CD14-positive monocyte (primary cell): ENCODE data around the gene RNF151. TPM values are rescaled to one million over a fixed set of nuclear protein-coding genes. Genes with fewer than 3 reads are reported as not detected.

Experiments used
- DNase-seq, 3 donors: peaks; one replicate each; pipeline ENCODE4 v3.0.0-alpha.2; 2011 to 2022
- H2AFZ ChIP-seq: 2 replicates; pipeline ENCODE4 v1.6.0; 2012; ENCODE audit warnings: mild to moderate bottlenecking, low read depth, low read length, inconsistent platforms; ENCODE audit not compliant: insufficient read depth, poor library complexity, severe bottlenecking
- H3K27ac ChIP-seq, 2 donors: 1 replicate in 1 of 2; 2 replicates in 1 of 2; pipeline ENCODE4 v1.5.1; 2012 to 2013; ENCODE audit warnings: low read length in 2 of 2, control low read depth in 1 of 2, inconsistent platforms in 1 of 2, low read depth in 1 of 2, mild to moderate bottlenecking in 1 of 2
- H3K27me3 ChIP-seq, 2 donors: one replicate each; pipeline versions ENCODE4 v1.6.0 to v1.6.1; 2011 to 2013; ENCODE audit warnings: low read length in 2 of 2; ENCODE audit not compliant: control insufficient read depth in 2 of 2, insufficient read depth in 2 of 2
- H3K36me3 ChIP-seq, 2 donors: replicated peaks in 1 of 2; 1 replicate in 1 of 2; 2 replicates in 1 of 2; pipeline versions ENCODE4 v1.5.1 to v1.6.1; 2012 to 2013; ENCODE audit warnings: low read length in 2 of 2, control low read depth in 1 of 2, inconsistent platforms in 1 of 2, mild to moderate bottlenecking in 1 of 2; ENCODE audit not compliant: insufficient read depth in 2 of 2, control insufficient read depth in 1 of 2
- H3K4me1 ChIP-seq, 2 donors: 1 replicate in 1 of 2; 2 replicates in 1 of 2; pipeline versions ENCODE4 v1.5.1 to v1.6.1; 2012 to 2013; ENCODE audit warnings: low read length in 2 of 2, control low read depth in 1 of 2, inconsistent platforms in 1 of 2, mild to moderate bottlenecking in 1 of 2, moderate library complexity in 1 of 2; ENCODE audit not compliant: insufficient read depth in 2 of 2, control insufficient read depth in 1 of 2
- H3K4me2 ChIP-seq: replicated peaks from 2 replicates; pipeline ENCODE3; 2012; ENCODE audit warnings: low read length, moderate library complexity, mild to moderate bottlenecking; ENCODE audit not compliant: poor library complexity, severe bottlenecking; ENCODE audit errors: extremely low read depth
- H3K4me3 ChIP-seq, 3 experiments: fragments of 200-600 bp in 1 of 3; sonication (generic) in 1 of 3; replicated peaks in 1 of 3; 1 replicate in 2 of 3; 2 replicates in 1 of 3; pipeline ENCODE4 v1.5.1; 2011 to 2013; ENCODE audit warnings: low read length in 3 of 3, mild to moderate bottlenecking in 3 of 3, control low read depth in 2 of 3, low read depth in 2 of 3, inconsistent platforms in 1 of 3, moderate library complexity in 1 of 3
- H3K79me2 ChIP-seq: 2 replicates; pipeline ENCODE4 v1.6.0; 2012; ENCODE audit warnings: mild to moderate bottlenecking, control low read depth, inconsistent platforms, low read length, moderate library complexity; ENCODE audit not compliant: insufficient read depth
- H3K9ac ChIP-seq: 2 replicates; pipeline ENCODE4 v1.6.0; 2017; ENCODE audit warnings: low read length, mild to moderate bottlenecking; ENCODE audit not compliant: insufficient read depth, poor library complexity, severe bottlenecking
- H3K9me3 ChIP-seq, 2 donors: replicated peaks in 1 of 2; 1 replicate in 1 of 2; 2 replicates in 1 of 2; pipeline versions ENCODE4 v1.5.1 to v1.6.1; 2012 to 2013; ENCODE audit warnings: low read length in 2 of 2, control low read depth in 1 of 2; ENCODE audit not compliant: control insufficient read depth in 1 of 2, insufficient read depth in 1 of 2
- H4K20me1 ChIP-seq: 2 replicates; pipeline ENCODE4 v1.6.0; 2012; ENCODE audit warnings: mild to moderate bottlenecking, low read length, control low read depth, moderate library complexity; ENCODE audit not compliant: insufficient read depth
- H3K27ac Mint-ChIP-seq, 7 donors: one replicate each; pipeline ENCODE4 v1.8.0; 2020; ENCODE audit warnings: mild to moderate bottlenecking in 7 of 7, mixed read lengths in 7 of 7, moderate library complexity in 6 of 7, inconsistent platforms in 2 of 7
- H3K27me3 Mint-ChIP-seq, 3 donors: one replicate each; pipeline ENCODE4 v1.8.0; 2021 to 2022; ENCODE audit warnings: low read depth in 3 of 3, mild to moderate bottlenecking in 3 of 3, mixed read lengths in 3 of 3, moderate library complexity in 3 of 3, inconsistent platforms in 1 of 3
- H3K36me3 Mint-ChIP-seq, 2 donors: one replicate each; pipeline ENCODE4 v1.8.0; 2020; ENCODE audit warnings: mixed read lengths in 2 of 2, inconsistent platforms in 1 of 2, mild to moderate bottlenecking in 1 of 2
- H3K4me1 Mint-ChIP-seq: one replicate; pipeline ENCODE4 v1.8.0; 2020; ENCODE audit warnings: mild to moderate bottlenecking, mixed read lengths
- H3K4me3 Mint-ChIP-seq, 2 donors: one replicate each; pipeline ENCODE4 v1.8.0; 2020; ENCODE audit warnings: mild to moderate bottlenecking in 2 of 2, mixed read lengths in 2 of 2, moderate library complexity in 1 of 2
- H3K9me3 Mint-ChIP-seq, 7 donors: one replicate each; pipeline ENCODE4 v1.8.0; 2020 to 2022; ENCODE audit warnings: mixed read lengths in 7 of 7, mild to moderate bottlenecking in 6 of 7, moderate library complexity in 6 of 7, inconsistent platforms in 2 of 7
- CTCF ChIP-seq: fragments of 200-600 bp; IDR thresholded peaks from one replicate; pipeline ENCODE4 v1.8.0; 2022; ENCODE audit warnings: antibody characterized with exemption, mild to moderate bottlenecking
- whole genome bisulfite sequencing: methylation state at CpG from one replicate; pipeline ENCODE4 v1.1.5; 2013; ENCODE audit warnings: missing lambda C conversion rate; ENCODE audit not compliant: insufficient coverage; 5-methylcytosine and 5-hydroxymethylcytosine counted together
- intact Hi-C, 2 donors: fragments of 100-400 bp; cut with micrococcal nuclease; formaldehyde crosslinking; loops; one replicate each; pipeline versions ENCODE4 v1.15.0 to v1.15.1; 2023
- polyA plus RNA-seq, 3 donors: library from polyadenylated mRNA; depleted of rRNA in 1 of 3; unstranded in 2 of 3; stranded (reverse) in 1 of 3; fragments of 300-500 nt in 2 of 3; fragments of >200 nt in 1 of 3; fragmentation: Illumina TruSeq in 2 of 3; gene quantifications; 1 replicate in 2 of 3; 2 replicates in 1 of 3; pipeline ENCODE4 v1.2.3, GENCODE V29; 2012 to 2021

The RNF151 gene
- polyA plus RNA-seq, 3 donors: not detected

DNA sequence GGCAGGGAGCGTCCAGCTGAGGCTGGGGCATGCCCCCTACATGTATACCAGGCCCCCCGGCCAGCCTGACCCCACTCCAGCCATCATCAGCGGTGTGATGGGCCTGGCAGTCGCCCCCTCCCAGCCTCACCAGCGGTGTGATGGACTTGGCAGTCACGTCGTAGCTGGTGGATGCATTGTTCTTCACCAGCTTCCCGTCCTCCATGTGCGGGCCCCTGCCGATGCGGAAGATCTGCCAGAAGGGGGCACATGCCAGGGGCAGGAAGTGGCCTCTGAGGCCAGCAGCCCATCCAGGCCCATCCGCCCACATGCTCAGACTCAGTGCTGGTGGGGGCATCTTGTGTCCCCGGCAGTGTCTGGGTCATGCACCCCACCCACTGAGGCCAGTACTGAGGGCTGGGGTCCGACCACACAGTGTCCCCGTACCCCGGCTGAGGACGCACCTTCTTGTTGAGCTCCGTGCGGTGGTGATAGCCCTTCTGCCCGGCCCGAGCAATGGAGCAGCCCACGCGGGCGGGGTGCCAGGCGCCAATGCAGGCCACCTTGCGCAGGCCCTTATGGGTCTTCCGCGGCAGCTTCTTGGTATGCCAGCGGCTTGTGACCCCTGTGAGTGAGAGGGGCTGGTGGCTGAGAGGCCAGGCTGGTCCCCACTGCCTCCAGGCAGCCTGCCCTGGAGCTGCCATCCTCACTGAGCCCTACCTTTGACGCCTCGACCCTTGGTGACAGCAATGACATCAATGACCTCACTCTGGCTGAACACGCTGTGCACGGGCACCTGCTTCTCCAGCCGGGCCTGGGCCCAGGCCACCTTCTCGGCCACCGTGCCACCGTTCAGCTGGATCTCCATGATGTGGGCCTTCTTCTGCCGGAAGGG lies 19.9 kb upstream of the RNF151 start:
- no peak overlapping the region for H3K27ac Mint-ChIP-seq
- intact Hi-C loops: loop anchor here in 1 of 2 donors (10.0 kb wide), 1 partner anchor 208 kb away; the partner anchor contains the start of gene TRAF7
- no peak for DNase-seq

GRCh38 chr16:1947369-1947670 lies 19.3 kb upstream of the RNF151 start:
- Histone ChIP-seq H2AFZ (no peak overlapping the region), H3K4me3 (no peak overlapping the region), H3K27ac (no peak overlapping the region), H3K27me3 (no peaks in the 10 kb centered on the region), H4K20me1 (peaks cover 5% of the 10 kb centered on the region), H3K9me3 (no peaks in the 10 kb centered on the region), H3K9ac (no peak overlapping the region), H3K36me3 (no peaks in the 10 kb centered on the region), H3K4me2 (no peak overlapping the region), H3K79me2 (peaks cover 8% of the 10 kb centered on the region), H3K4me1 (peaks cover 10 to 18% of the 10 kb centered on the region in 2 donors)
- Mint-ChIP-seq H3K27ac (no peak overlapping the region), H3K4me3 (no peak overlapping the region), H3K9me3 (no peaks in the 10 kb centered on the region), H3K4me1 (peaks cover 10% of the 10 kb centered on the region), H3K36me3 (no peaks in the 10 kb centered on the region), H3K27me3 (peaks cover 2 to 6% (median 4%) of the 10 kb centered on the region in 3 donors)
- TF ChIP-seq CTCF: no peak
- WGBS: 94% methylated on average over 9 of the region's 9 CpGs
- intact Hi-C loops: loop anchor here in 1 of 2 donors (10.0 kb wide), 1 partner anchor 207 kb away; the partner anchor contains the start of gene TRAF7
- DNase-seq: no peak

More for the DNA sequence above, 19.9 kb upstream of the RNF151 start:
- Histone ChIP-seq H3K9ac (no peak overlapping the region), H4K20me1 (peaks cover 10% of the 10 kb centered on the region), H3K27ac (no peak overlapping the region), H3K79me2 (peaks cover 14% of the 10 kb centered on the region), H3K27me3 (no peaks in the 10 kb centered on the region), H3K9me3 (no peaks in the 10 kb centered on the region), H3K4me2 (no peak overlapping the region), H3K36me3 (no peaks in the 10 kb centered on the region), H2AFZ (no peak overlapping the region), H3K4me1 (peaks cover 16 to 24% of the 10 kb centered on the region in 2 donors), H3K4me3 (no peak overlapping the region)
- Mint-ChIP-seq H3K4me1 (peaks cover 16% of the 10 kb centered on the region), H3K9me3 (no peaks in the 10 kb centered on the region), H3K27me3 (peaks cover 2 to 4% (median 2%) of the 10 kb centered on the region in 3 donors), H3K4me3 (no peak overlapping the region), H3K36me3 (no peaks in the 10 kb centered on the region)
- no peak for TF ChIP-seq CTCF
- 90% methylated on average over 37 of the region's 38 CpGs for WGBS
